ENCODE measurements around the gene MAGI2.
"Not testable (repeated sequence)": the region's sequence is repeated elsewhere in the genome, so short reads cannot be mapped to it uniquely, and the experiment has no call there.

MAGI2 gene

GRCh38 chr7:78503301-78503700 lies 950.2 kb downstream of the MAGI2 start:
- not testable (repeated sequence) for DNase-seq (ENCODE audit: low read depth in 1 of 2, low spot score in 1 of 2)

DNA sequence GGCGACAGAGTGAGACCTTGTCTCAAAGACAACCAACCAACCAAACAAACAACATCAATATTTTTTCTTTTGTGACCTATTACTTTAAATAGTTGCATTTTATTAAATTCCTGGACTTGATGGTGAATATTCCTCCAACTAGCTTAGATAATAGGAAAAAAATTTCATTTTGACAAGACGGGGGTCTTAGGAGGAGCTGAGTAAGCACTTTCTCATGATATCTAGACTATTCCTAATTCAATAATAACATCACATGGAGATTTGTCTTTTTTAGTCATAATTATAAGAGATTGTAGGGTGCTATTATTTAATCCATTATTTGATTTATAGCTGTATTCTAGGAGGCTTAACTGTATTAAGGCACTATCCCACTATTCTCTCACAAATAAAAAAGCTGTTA lies 952.4 kb downstream of the MAGI2 start:
- no peak for DNase-seq (ENCODE audit: low read depth in 1 of 2, low spot score in 1 of 2)

GRCh38 chr7:78499971-78500370 lies 953.5 kb downstream of the MAGI2 start:
- no peak for DNase-seq (ENCODE audit: low read depth in 1 of 2, low spot score in 1 of 2)

DNA sequence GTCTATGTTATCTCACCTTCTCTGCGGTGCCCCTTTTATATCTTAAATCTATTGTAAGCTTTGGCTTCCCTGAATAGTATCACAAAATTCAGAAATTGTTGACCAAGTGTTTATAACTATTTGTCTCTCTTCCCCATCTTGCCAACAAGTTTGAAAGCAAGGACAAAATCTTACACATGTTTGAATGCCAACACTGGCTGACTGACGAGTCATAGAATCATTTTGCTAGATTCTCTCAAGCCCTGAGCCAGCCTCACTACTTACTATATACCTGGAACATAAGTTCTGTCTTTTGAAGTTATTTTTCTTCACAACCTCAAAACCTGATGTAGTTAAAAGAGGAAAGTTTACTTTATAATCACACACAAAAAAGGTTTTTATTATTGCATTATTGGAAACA lies 954.2 kb downstream of the MAGI2 start:
- DNase-seq (ENCODE audit: low read depth in 1 of 2, low spot score in 1 of 2), result no peak

DNA sequence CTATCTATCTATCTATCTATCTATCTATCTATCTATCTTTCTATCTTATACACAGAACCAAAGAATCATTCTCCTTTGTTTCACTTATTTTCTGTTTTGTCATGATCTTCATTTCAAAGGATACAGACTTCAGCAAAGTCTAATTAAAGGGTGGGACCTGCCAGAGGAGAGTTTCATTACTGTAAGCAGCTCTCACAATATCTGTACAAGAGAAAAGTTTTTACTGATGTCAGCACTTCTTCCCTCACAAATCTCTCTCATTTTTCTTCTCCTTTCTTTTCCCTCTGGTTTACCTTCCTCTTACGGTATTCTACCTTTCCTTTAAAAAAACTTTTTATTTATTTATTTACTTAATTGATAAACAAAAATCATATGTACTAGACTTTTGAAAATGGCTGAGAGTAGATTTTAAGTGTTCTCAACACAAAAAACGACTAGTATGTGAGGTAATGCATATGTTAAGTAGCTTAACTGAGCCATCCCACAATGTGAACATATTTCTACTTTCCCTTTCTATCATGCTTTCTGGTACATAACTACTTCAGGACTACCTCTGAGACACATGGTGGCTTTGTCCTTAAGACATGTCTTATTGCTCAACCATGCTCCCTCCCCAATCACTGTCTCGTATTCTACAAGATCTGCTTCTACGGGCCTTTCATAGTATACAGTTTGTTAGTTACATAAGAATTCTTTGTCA lies 955.6 kb downstream of the MAGI2 start:
- DNase-seq (ENCODE audit: low read depth in 1 of 2, low spot score in 1 of 2), result no peak

- no peak for DNase-seq (ENCODE audit: low read depth in 1 of 2, low spot score in 1 of 2)
These were observed 957.3 kb downstream of the MAGI2 start for GRCh38 chr7:78496096-78496630.

- DNase-seq (ENCODE audit: low read depth in 1 of 2, low spot score in 1 of 2), result no peak
These were observed 960.1 kb downstream of the MAGI2 start for GRCh38 chr7:78493401-78493800.

- DNase-seq (ENCODE audit: low read depth in 1 of 2, low spot score in 1 of 2), result no peak
These were observed 961.3 kb downstream of the MAGI2 start for GRCh38 chr7:78492146-78492545.

- DNase-seq (ENCODE audit: low read depth in 1 of 2, low spot score in 1 of 2), result no peak
These were observed 962.9 kb downstream of the MAGI2 start for GRCh38 chr7:78490524-78490923.

DNA sequence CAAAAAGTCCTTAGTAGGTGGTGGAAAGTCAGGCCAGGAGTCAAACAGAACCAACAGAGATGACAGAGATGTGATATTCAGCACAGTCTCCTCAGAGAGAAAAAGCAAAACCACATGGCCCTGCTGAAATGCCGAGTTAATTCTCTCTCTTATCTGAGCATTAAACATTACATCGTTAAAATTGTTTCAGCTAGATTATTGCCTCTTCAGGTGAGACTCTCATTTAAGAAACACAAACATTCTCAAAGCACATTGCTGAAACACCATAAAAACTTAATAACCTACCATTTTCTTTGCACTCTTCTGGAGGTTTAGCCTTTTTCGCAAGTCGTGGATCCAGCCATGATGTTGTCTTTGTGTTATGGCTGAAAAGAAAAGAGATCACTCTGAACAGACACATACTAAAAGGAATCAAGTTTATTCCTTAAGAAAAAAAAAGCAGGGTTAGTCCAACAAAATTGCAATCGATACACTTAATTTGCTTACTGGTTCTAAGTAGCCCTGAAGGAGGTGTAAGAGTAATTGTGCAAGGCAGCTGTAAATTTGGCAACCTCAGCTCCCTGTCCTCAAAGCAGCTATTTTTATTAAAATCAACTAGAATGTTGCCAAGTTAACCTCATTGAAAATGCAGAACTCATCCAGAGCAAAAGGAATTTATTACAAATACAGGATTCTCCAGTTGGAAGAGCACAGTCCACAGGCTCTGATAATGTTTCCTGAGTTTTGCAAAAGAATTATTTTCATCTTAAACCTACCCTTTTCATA lies 963.8 kb downstream of the MAGI2 start:
- DNase-seq (ENCODE audit: low read depth in 1 of 2, low spot score in 1 of 2), result no peak

- no peak for DNase-seq (ENCODE audit: low read depth in 1 of 2, low spot score in 1 of 2)
These were observed 966.0 kb downstream of the MAGI2 start for GRCh38 chr7:78487464-78487863.

- DNase-seq (ENCODE audit: low read depth in 1 of 2, low spot score in 1 of 2), result no peak
These were observed 974.1 kb downstream of the MAGI2 start for GRCh38 chr7:78479348-78479747.

DNA sequence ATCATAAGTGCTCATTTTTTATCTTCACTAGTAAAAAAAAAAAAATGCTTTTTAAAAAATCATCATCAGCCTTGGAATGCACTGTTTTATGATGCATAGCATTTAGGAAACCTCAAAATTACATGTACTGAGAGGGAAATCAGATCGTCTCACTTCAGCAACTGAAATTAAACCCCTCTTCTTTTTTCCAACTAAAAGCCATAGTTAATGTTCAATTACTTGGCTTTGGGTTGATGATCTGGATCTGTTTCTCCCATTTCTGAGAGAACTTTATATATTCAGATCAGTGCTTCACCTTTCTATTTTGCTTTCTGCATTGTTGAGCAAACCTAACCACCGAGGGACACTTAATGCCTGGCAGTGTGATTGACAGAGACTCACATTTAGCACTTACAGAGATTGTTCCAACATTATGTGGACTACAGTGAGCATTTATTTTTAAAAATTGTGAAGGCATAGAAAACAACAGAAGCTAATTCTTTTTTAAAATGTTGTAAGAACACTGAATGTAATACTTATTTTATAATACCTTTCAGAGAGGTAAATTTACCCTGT lies 976.5 kb downstream of the MAGI2 start:
- no peak for DNase-seq (ENCODE audit: low read depth in 1 of 2, low spot score in 1 of 2)

- DNase-seq (ENCODE audit: low read depth in 1 of 2, low spot score in 1 of 2), result no peak
These were observed 979.7 kb downstream of the MAGI2 start for GRCh38 chr7:78473571-78474301.

DNA sequence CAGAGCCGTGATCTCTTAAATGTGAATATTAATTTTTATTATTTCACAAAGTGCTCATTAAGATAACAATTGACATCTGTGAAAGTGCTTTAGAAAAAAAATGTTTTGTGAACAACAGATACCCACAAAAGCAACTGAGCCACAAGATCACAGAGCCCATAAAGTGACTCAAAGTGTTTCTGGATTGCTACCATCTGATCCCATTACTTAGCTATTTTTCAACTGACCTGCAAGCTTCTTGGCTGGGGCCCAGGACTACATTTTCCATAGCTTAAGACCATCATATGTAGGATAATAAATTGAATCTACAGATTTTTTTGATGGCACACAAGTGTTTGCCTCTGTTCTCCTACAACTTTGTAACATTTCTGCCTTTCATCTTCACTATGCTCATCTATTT lies 980.4 kb downstream of the MAGI2 start:
- DNase-seq (ENCODE audit: low read depth in 1 of 2, low spot score in 1 of 2), result no peak

- no peak for DNase-seq (ENCODE audit: low read depth in 1 of 2, low spot score in 1 of 2)
These were observed 980.9 kb downstream of the MAGI2 start for GRCh38 chr7:78472519-78472918.

- no peak for DNase-seq (ENCODE audit: low read depth in 1 of 2, low spot score in 1 of 2)
These were observed 987.6 kb downstream of the MAGI2 start for GRCh38 chr7:78465894-78466293.

DNA sequence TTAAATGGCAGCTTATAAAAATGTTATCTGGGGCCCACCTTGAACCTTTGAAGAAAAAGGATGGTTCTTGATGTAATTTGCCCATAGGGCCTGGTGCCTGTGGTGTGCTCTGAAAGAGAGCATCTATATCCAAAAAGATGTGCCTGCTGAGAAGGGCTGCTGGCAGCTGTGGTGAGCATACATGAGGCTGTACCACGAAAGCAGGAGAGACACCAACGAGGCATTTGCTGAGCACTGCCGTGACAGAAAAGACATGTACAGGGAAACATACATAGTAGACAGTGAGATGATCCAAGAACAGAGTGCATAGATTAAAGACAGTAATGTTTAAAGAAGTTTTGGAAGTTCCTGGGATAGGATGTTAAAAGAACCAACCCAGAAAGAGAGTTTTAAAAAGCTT lies 990.4 kb downstream of the MAGI2 start:
- no peak for DNase-seq (ENCODE audit: low read depth in 1 of 2, low spot score in 1 of 2)

DNA sequence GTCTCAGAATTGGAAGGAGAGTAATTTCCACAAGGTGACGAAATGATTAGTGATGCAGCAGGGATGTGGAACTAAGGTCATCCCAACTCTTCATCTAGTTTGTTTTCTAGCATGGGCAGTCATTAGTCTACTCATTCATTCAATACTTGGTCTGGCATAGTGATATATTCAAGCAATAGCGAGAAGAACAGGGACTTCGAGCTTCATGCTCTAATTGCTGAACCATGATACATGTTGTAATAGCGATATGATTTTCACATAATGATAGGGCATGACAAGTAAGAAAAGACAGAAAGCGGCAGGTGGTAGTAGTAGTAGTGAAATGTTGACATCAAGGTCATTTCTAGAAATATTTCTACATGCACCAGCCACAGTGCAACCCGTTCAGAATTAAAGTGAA lies 1002.8 kb downstream of the MAGI2 start:
- DNase-seq (ENCODE audit: low read depth in 1 of 2, low spot score in 1 of 2), result no peak

DNA sequence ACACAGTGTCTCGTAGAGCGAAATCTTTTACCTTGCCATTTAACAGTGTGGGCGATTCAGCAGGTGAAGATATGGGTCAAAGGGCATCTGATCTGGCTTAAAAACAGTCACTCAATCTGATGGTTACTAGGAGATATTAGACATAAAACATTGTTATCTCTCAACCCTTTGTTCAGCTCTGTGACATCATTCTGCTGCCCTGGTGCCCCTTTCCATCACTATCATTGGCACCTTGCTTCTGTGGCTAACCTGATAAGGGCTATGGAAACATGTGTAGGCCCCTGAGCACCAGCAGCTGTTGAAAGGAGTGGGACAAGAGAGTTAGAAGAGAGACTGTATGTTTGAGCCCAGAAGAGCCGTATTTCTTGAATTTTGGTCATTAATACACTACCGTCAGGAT lies 1004.6 kb downstream of the MAGI2 start:
- no peak for DNase-seq (ENCODE audit: low read depth in 1 of 2, low spot score in 1 of 2)

GRCh38 chr7:78444267-78444666 lies 1009.2 kb downstream of the MAGI2 start:
- DNase-seq (ENCODE audit: low read depth in 1 of 2, low spot score in 1 of 2), result no peak

DNA sequence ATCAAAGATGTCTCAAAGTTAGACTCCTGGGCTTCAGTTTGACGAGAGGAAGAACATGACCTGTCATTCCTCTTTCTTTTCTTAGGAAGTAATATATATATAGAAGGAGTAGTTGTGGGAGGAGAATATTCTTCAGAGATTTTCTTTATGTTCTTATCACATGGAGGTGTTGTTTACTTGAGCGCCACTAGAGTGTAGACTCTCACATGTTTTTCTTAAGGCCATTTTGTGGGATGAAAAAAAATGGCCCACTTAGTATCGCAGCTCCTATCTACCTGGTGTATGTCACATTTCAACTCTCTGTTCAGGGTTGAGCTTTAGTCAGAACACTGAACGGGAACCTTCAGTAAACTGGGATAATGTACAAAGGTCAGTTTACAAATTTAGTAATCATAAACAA lies 1009.7 kb downstream of the MAGI2 start:
- no peak for DNase-seq (ENCODE audit: low read depth in 1 of 2, low spot score in 1 of 2)
